ENCODE data around the gene FZD2. TPM values are rescaled to one million over a fixed set of nuclear protein-coding genes. Genes with fewer than 3 reads are reported as not detected.
A peak's percentile ranks its signal among the peaks of the same experiment; 100 is the strongest.

FZD2 gene
- total RNA-seq, 1 donor from 2014 or later, result 7.4 TPM

DNA sequence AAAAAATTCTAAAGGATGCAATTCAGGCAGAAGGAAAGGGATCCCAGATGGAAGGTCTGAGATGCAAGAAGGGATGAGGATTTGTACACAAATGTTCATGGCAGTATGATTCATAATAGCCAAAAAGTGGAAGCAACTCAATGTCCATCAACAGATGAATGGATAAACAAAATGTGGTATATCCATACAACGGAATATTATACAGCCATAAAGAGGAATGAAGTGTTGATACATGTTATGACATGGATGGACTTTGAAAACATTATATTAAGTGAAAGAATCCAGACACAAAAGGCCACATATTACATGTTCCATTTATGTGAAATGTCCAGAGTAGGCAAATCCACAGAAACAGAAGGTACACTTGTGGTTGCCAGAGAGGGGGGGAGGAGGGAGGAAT is 30.2 kb upstream of the FZD2 start:
- Histone ChIP-seq H3K4me1 (no peaks in the 10 kb centered on the region), H3K36me3 (no peaks in the 10 kb centered on the region), H3K27me3 (ENCODE audit: low read depth) (no peaks in the 10 kb centered on the region), H3K9me3 (peaks cover 3% of the 10 kb centered on the region), H3K27ac (no peak overlapping the region), H3K4me3 (no peak overlapping the region)
- intact Hi-C loops (cut with DNase I), result no loop called here
- TF ChIP-seq, protein P1, sequence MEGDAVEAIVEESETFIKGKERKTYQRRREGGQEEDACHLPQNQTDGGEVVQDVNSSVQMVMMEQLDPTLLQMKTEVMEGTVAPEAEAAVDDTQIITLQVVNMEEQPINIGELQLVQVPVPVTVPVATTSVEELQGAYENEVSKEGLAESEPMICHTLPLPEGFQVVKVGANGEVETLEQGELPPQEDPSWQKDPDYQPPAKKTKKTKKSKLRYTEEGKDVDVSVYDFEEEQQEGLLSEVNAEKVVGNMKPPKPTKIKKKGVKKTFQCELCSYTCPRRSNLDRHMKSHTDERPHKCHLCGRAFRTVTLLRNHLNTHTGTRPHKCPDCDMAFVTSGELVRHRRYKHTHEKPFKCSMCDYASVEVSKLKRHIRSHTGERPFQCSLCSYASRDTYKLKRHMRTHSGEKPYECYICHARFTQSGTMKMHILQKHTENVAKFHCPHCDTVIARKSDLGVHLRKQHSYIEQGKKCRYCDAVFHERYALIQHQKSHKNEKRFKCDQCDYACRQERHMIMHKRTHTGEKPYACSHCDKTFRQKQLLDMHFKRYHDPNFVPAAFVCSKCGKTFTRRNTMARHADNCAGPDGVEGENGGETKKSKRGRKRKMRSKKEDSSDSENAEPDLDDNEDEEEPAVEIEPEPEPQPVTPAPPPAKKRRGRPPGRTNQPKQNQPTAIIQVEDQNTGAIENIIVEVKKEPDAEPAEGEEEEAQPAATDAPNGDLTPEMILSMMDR (IDR thresholded peaks at IDR 0.05), result no peak
- DNase-seq (no peak), ATAC-seq (no peak)

DNA sequence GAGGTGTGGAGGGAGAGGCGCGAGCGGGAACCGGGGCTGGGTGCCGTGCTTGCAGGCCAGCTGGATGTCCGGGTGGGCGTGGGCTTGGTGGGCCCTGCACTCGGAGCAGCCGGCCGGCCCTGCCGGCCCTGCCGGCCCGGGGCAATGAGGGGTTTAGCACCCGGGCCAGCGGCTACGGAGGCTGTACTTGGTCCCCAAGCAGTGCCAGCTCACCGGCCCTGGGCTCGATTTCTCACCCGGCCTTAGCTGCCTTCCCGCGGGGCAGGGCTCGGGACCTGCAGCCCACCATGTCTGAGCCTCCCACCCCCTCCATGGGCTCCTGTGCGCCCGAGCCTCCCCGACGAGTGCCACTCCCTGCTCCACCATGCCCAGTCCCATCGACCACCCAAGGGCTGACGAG is 29.3 kb upstream of the FZD2 start:
- DNase-seq, result no peak

DNA sequence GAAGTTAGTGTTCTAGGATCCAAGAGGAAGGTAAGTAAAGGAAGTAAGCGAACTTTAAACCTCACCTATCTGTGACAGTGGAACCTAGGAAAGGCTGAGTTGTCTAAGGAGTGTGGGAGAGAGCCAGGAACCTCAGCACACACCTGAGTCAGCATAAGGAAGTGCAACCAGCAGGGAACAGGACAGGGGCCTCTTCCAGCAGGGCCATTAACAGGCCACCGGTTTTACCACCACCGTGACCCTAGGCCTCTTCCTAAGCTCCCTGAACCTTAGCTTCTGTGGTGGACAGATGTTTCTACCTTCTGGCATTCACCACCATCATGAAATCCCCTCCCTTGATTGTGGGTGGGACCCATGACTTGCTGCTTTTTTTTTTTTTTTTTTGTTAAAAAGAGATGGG is 27.4 kb upstream of the FZD2 start:
- TF ChIP-seq, protein P1 (IDR thresholded peaks at IDR 0.05), result no peak
- no peaks in the 10 kb centered on the region for H3K36me3 ChIP-seq
- ATAC-seq (no peak), DNase-seq (no peak)
- H3K4me3 ChIP-seq, result no peak overlapping the region
- intact Hi-C loops (cut with DNase I), result loop anchor here (5.0 kb wide), 1 partner anchor 107 kb away; no protein-coding TSS in a partner anchor
- H3K27me3 ChIP-seq (ENCODE audit: low read depth), result no peaks in the 10 kb centered on the region
- H3K4me1 ChIP-seq, result peaks cover 7% of the 10 kb centered on the region
- no peak overlapping the region for H3K27ac ChIP-seq
- peaks cover 3% of the 10 kb centered on the region for H3K9me3 ChIP-seq

More for the DNA sequence above, 29.3 kb upstream of the FZD2 start:
- intact Hi-C loops (cut with DNase I), result no loop called here
- TF ChIP-seq, protein P1 (IDR thresholded peaks at IDR 0.05), result no peak
- Histone ChIP-seq H3K4me1 (no peaks in the 10 kb centered on the region), H3K4me3 (no peak overlapping the region), H3K9me3 (peaks cover 3% of the 10 kb centered on the region), H3K27me3 (ENCODE audit: low read depth) (no peaks in the 10 kb centered on the region), H3K27ac (no peak overlapping the region), H3K36me3 (no peaks in the 10 kb centered on the region)
- no peak for ATAC-seq

DNA sequence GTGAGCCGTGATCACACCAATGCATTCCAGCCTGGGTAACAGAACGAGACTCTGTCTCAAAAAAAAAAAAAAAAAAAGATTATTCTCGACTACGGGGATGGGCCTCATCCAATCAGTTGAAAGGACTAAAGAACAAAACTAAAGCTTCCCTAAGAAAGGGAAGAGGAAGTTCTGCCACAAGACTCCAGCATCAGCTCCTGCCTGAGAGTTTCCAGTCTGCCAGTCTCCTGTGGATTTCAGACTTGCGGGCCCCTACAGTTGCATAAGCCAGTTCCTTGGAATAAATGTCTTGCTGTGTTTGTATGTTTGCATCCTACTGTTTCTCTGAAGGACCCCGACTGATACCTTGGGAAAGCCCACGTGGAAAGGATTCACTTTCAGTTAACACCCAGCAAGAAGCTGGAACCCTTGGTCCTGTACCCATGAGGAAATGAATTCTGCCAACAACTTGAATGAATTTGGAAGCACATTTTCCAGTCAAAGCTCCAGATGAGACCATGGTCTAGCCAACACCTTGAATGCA is 26.3 kb upstream of the FZD2 start:
- H3K9me3 ChIP-seq, result peaks cover 3% of the 10 kb centered on the region
- H3K27ac ChIP-seq, result no peak overlapping the region
- H3K4me1 ChIP-seq, result peaks cover 7% of the 10 kb centered on the region
- H3K36me3 ChIP-seq, result no peaks in the 10 kb centered on the region
- ATAC-seq, result no peak
- no peak for DNase-seq
- no peak overlapping the region for H3K4me3 ChIP-seq
- intact Hi-C loops (cut with DNase I), result loop anchor here (5.0 kb wide), 1 partner anchor 106 kb away; no protein-coding TSS in a partner anchor
- TF ChIP-seq, protein P1 (IDR thresholded peaks at IDR 0.05), result no peak
- H3K27me3 ChIP-seq (ENCODE audit: low read depth), result no peaks in the 10 kb centered on the region

DNA sequence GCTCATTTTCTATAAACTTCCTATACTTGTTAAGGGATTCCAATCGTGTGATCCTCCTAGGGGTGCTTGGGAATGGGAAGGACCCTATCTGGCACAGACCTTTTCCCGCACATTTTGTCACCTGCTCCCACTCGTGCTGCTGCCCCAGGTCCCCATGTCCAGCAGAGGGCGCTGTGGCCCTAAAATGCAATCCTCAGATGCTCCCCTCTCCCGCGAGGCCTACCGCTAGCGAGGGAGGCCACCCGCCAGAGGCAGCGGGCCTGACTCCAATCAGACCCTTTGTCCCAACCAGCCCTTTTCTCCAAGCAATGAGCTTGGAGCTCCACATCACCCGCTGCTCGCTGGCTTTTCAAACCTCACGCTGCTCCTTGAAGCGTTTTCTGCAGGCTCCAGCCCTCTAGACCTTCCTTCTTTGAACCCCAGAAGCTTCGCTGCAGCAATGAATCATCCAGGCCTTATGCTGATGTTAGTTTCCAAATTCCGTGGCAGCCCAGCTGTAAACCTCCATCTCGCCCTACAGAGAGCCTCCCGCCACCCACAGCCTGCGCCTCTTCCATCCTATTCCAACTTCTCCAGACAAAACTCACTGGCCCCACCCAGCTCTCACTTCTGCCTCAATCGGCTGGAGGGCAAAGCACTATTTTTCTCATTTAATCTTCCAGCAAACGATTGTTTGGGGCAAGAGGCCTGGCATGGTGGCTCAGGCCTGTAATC is 23.6 kb upstream of the FZD2 start:
- H3K4me3 ChIP-seq, result no peak overlapping the region
- intact Hi-C loops (cut with DNase I), result loop anchor here (5.0 kb wide), 1 partner anchor 104 kb away; no protein-coding TSS in a partner anchor
- TF ChIP-seq, protein P1 (IDR thresholded peaks at IDR 0.05), result peak; percentile 96
- no peaks in the 10 kb centered on the region for H3K27me3 ChIP-seq (ENCODE audit: low read depth)
- ATAC-seq (peak; percentile 94 to 96), DNase-seq (peak; percentile 89)
- H3K4me1 ChIP-seq, result peaks cover 12% of the 10 kb centered on the region
- H3K27ac ChIP-seq, result peak overlapping the region; percentile 9
- no peaks in the 10 kb centered on the region for H3K9me3 ChIP-seq
- H3K36me3 ChIP-seq, result no peaks in the 10 kb centered on the region
